Gastroesophageal sphincter (tissue), 4 donors: Measurements from ENCODE around the gene RAB35. TPM values are rescaled to one million over a fixed set of nuclear protein-coding genes. Genes with fewer than 3 reads are reported as not detected.

Source experiments
- ATAC-seq: fragments of 150-250 bp; one replicate; pipeline ENCODE4 v1.9.1; 2016; ENCODE audit warnings: mild to moderate bottlenecking, moderate library complexity
- H3K27ac ChIP-seq, 4 donors: fragments of 200-600 bp; sonication (generic) in 3 of 4; 1 replicate in 3 of 4; 2 replicates in 1 of 4; pipeline ENCODE4 v1.5.1; 2016 to 2019
- H3K27me3 ChIP-seq: fragments of 200-600 bp; sonication (generic); one replicate; pipeline ENCODE4 v1.5.1; 2019
- H3K36me3 ChIP-seq, 2 donors: fragments of 200-600 bp; sonication (generic); one replicate each; pipeline ENCODE4 v1.5.1; 2019; ENCODE audit warnings: control low read depth in 1 of 2
- H3K4me1 ChIP-seq, 3 donors: fragments of 200-600 bp; sonication (generic); 1 replicate in 2 of 3; 2 replicates in 1 of 3; pipeline ENCODE4 v1.5.1; 2016 to 2019; ENCODE audit warnings: control low read depth in 2 of 3
- H3K4me3 ChIP-seq, 2 donors: fragments of 200-600 bp; sonication (generic); one replicate each; pipeline ENCODE4 v1.5.1; 2019; ENCODE audit warnings: mild to moderate bottlenecking in 1 of 2, moderate library complexity in 1 of 2
- H3K9me3 ChIP-seq, 3 donors: fragments of 200-600 bp; sonication (generic); one replicate each; pipeline ENCODE4 v1.5.1; 2017 to 2019; ENCODE audit warnings: control low read depth in 2 of 3
- EP300 ChIP-seq: sonication (generic); formaldehyde crosslinking; IDR thresholded peaks from one replicate; pipeline ENCODE4 v1.6.1; 2017; ENCODE audit warnings: antibody characterized with exemption, mild to moderate bottlenecking
- POLR2A ChIP-seq, 2 donors: fragments of 450-650 bp; IDR thresholded peaks; one replicate each; pipeline ENCODE4 v1.6.1; 2017; ENCODE audit warnings: antibody characterized with exemption in 2 of 2, mild to moderate bottlenecking in 2 of 2, moderate library complexity in 1 of 2
- POLR2AphosphoS5 ChIP-seq: sonication (generic); formaldehyde crosslinking; IDR thresholded peaks from one replicate; pipeline ENCODE4 v1.6.1; 2017; ENCODE audit warnings: antibody characterized with exemption
- WGBS, 2 donors: methylation state at CpG; one replicate each; pipeline ENCODE4 v1.1.5; 2018; ENCODE audit warnings: low coverage in 1 of 2; 5-methylcytosine and 5-hydroxymethylcytosine counted together
- total RNA-seq, 4 donors: library from RNA; depleted of rRNA; stranded (reverse); fragments of >200 nt; gene quantifications; one replicate each; pipeline ENCODE4 v1.1.0, GENCODE V29; 2016
- TF ChIP-seq, protein P1 (sequence below), 4 experiments: fragments of 200-600 bp in 2 of 4; fragments of 450-650 bp in 2 of 4; sonication (generic) in 1 of 4; IDR thresholded peaks; one replicate each; pipeline ENCODE4 v1.5.1; 2017 to 2019; ENCODE audit warnings: antibody characterized with exemption in 4 of 4, mild to moderate bottlenecking in 2 of 4, moderate library complexity in 2 of 4

RAB35 gene
- total RNA-seq, 4 donors from 2014 or later: 37.5 to 42.3 (median 41.7) TPM

DNA sequence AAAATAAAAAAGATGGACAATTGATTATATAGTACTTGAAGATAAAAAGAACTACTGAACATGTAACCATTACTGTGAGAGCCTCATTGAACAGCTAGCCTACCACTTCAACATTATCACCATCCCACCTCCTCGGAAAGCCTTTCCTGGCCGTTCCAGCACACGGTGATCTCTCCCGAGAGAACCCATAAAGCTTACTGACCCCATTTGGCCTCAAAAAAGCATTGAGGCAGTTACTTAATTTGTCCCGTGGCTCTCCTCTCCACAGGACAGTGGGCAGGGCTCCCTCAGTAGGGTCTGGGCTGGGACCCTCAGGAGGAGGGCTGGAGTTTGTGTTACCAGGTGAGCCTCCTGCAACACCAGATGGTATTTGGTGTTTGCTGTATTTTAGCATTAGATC, 55.8 kb downstream of the RAB35 start:
- H3K4me1 ChIP-seq: no peaks in the 10 kb centered on the region
- no peak for TF ChIP-seq POLR2AphosphoS5
- TF ChIP-seq POLR2A (IDR thresholded peaks at IDR 0.05): no peak
- TF ChIP-seq, protein P1, sequence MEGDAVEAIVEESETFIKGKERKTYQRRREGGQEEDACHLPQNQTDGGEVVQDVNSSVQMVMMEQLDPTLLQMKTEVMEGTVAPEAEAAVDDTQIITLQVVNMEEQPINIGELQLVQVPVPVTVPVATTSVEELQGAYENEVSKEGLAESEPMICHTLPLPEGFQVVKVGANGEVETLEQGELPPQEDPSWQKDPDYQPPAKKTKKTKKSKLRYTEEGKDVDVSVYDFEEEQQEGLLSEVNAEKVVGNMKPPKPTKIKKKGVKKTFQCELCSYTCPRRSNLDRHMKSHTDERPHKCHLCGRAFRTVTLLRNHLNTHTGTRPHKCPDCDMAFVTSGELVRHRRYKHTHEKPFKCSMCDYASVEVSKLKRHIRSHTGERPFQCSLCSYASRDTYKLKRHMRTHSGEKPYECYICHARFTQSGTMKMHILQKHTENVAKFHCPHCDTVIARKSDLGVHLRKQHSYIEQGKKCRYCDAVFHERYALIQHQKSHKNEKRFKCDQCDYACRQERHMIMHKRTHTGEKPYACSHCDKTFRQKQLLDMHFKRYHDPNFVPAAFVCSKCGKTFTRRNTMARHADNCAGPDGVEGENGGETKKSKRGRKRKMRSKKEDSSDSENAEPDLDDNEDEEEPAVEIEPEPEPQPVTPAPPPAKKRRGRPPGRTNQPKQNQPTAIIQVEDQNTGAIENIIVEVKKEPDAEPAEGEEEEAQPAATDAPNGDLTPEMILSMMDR (IDR thresholded peaks at IDR 0.05): no peak
- TF ChIP-seq EP300: no peak
- H3K27ac ChIP-seq: no peak overlapping the region
- no peaks in the 10 kb centered on the region for H3K9me3 ChIP-seq
- no peak overlapping the region for H3K4me3 ChIP-seq
- H3K36me3 ChIP-seq: no peaks in the 10 kb centered on the region
- H3K27me3 ChIP-seq: peaks cover 32% of the 10 kb centered on the region
- no peak for ATAC-seq
- 62% methylated on average over 5 of the region's 5 CpGs; no CpG with 5 or more reads in 1 of the 2 donors for WGBS, 2 donors

DNA sequence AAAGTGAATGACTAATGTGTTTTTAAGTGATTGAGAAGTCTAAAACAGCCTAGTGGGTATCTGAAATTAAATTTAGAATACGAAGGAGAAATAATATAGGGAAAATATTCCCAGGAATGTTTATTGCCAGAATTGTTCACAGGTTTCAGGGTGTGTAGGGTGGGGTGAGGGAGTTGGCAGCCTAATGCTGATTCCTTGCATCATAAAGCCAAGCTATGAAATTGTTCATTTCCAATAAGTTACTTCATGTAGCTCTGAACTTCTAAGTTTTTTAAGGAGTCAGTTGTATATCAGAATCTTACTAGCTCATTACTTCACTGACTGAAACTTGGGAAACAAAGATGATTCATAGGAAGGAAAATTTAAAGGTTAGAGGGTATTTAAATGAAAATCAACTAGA, 56.4 kb downstream of the RAB35 start:
- Histone ChIP-seq H3K4me3 (no peak overlapping the region), H3K4me1 (no peaks in the 10 kb centered on the region), H3K27me3 (peaks cover 29% of the 10 kb centered on the region), H3K9me3 (no peaks in the 10 kb centered on the region), H3K27ac (no peak overlapping the region), H3K36me3 (no peaks in the 10 kb centered on the region)
- 72 to 83% methylated on average over 1 of the region's 1 CpG for WGBS, 2 donors
- no peak for ATAC-seq
- TF ChIP-seq POLR2AphosphoS5 (no peak), EP300 (no peak), POLR2A (IDR thresholded peaks at IDR 0.05) (no peak)
- TF ChIP-seq, protein P1 (IDR thresholded peaks at IDR 0.05): no peak

DNA sequence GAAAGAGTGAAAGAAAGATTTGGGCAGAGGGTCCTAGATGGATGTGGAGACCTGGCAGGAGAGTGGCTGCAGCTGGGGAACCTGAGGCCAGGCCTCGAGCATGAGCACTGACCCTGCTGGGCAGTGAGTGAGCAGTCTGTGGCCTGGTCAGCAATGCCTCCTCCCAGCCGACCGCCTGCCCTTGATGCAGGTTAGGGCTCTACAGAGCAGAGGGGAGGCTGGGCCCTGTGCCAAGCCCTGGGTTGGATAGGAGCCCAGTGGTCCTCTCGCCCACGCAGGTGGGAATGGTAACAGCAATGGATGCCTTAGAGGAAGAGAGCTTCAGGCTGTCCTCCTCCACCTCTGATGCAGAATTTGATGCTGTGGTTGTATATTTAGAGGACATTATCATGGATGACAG, 59.8 kb downstream of the RAB35 start:
- no peak for ATAC-seq
- peaks cover 18% of the 10 kb centered on the region for H3K27me3 ChIP-seq
- no peak overlapping the region for H3K4me3 ChIP-seq
- TF ChIP-seq POLR2AphosphoS5: no peak
- H3K9me3 ChIP-seq: no peaks in the 10 kb centered on the region
- no peaks in the 10 kb centered on the region for H3K4me1 ChIP-seq
- H3K36me3 ChIP-seq: no peaks in the 10 kb centered on the region
- 50 to 80% methylated on average over 1 of the region's 5 CpGs for WGBS, 2 donors
- no peak overlapping the region for H3K27ac ChIP-seq

DNA sequence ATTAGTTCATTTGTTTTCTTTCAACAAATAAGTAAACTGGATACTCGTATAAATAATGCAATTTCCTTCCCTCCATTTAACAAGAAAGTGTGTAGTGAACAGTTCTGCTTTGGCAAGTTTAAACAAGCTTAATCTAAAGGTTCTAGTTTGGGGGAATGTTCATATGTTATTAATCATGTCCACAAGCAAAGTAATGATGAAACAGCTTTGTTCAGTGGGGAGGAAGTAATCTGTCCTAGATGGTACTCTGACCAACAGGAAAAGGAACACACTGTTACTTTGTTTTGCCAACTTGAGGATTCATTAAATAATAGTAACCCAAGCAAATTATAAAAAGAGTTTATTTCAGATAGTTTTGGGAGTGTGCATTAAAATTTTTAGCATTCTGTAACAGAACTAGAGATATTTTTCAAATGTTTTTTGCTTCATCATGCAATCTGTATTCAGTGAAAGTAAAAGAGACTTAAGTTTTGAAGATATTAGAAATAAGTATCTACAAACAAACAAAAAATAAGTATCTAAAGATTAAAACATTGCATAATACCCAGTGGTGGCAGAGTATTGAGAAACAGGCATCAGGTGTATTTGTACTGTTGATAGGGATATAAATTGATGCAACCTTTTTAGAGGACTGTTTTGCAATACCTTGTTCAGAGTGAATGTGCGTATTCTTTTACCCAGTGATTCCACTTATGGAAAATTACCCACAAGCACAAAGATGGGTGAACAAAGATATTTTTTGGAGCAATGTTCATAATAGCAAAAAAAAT, 61.1 kb downstream of the RAB35 start:
- TF ChIP-seq, protein P1 (IDR thresholded peaks at IDR 0.05): no peak
- TF ChIP-seq EP300 (no peak), POLR2AphosphoS5 (no peak), POLR2A (IDR thresholded peaks at IDR 0.05) (no peak)
- WGBS, 2 donors: 53 to 75% methylated on average over 2 of the region's 2 CpGs

DNA sequence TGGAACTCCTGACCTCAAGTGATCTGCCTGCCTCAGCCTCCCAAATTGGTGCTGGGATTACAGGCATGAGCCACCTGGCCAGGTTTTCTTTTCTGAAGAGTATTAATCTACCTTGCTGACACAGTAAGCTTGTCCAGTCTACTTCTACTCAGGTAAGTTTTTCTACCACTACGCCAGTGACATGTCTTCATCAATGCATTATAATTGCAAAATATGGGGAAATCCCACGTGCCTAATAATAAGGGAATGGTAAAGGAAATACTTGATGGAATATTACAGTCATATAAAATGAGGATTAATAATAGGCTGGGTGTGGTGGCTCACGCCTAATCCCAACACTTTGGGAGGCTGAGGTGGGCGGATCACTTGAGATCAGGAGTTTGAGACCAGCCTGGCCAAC, 62.3 kb downstream of the RAB35 start:
- H3K4me3 ChIP-seq: no peak overlapping the region
- no peaks in the 10 kb centered on the region for H3K36me3 ChIP-seq
- H3K4me1 ChIP-seq: no peaks in the 10 kb centered on the region
- H3K27ac ChIP-seq: no peak overlapping the region
- no peak for TF ChIP-seq EP300
- TF ChIP-seq, protein P1 (IDR thresholded peaks at IDR 0.05): no peak
- TF ChIP-seq POLR2AphosphoS5: no peak
- TF ChIP-seq POLR2A (IDR thresholded peaks at IDR 0.05): no peak
- H3K27me3 ChIP-seq: peaks cover 13% of the 10 kb centered on the region
- no peaks in the 10 kb centered on the region for H3K9me3 ChIP-seq
- no peak for ATAC-seq
- 80 to 93% methylated on average over 2 to 3 of the region's 4 CpGs for WGBS, 2 donors

More for the DNA sequence above, 61.1 kb downstream of the RAB35 start:
- ATAC-seq: no peak
- Histone ChIP-seq H3K27ac (no peak overlapping the region), H3K9me3 (no peaks in the 10 kb centered on the region), H3K4me3 (no peak overlapping the region), H3K36me3 (no peaks in the 10 kb centered on the region), H3K27me3 (peaks cover 13% of the 10 kb centered on the region), H3K4me1 (no peaks in the 10 kb centered on the region)
